DMS53 treated with DMSO at 0.1 percent for 48 hours (cell line): ENCODE data around the gene BCAN.
"Not testable (repeated sequence)": the region's sequence is repeated elsewhere in the genome, so short reads cannot be mapped to it uniquely, and the experiment has no call there.

Source experiments
- DNase-seq: peaks from one replicate; lab custom pipeline; 2025; ENCODE audit not compliant: unreplicated experiment; lab: John Stamatoyannopoulos, UW

BCAN gene

GRCh38 chr1:156641761-156642264 lies at the start of gene BCAN:
TSS of gene BCAN (plus strand) at chr1:156642117. CDS start at chr1:156646055, 3,938 bp downstream.
- DNase-seq: peak; percentile 46

GRCh38 chr1:156592158-156592909 lies 49.6 kb upstream of the BCAN start:
- DNase-seq: no peak

- DNase-seq: peak; percentile 84
These were observed 48.8 kb upstream of the BCAN start for GRCh38 chr1:156592910-156593660.

GRCh38 chr1:156593661-156593989 lies 48.3 kb upstream of the BCAN start:
- DNase-seq: no peak

- DNase-seq: no peak
These were observed 47.7 kb upstream of the BCAN start for GRCh38 chr1:156594190-156594589.

- no peak for DNase-seq
These were observed 46.9 kb upstream of the BCAN start for GRCh38 chr1:156595016-156595415.

- no peak for DNase-seq
These were observed 45.5 kb upstream of the BCAN start for GRCh38 chr1:156596426-156596825.

GRCh38 chr1:156598125-156598524 lies 43.8 kb upstream of the BCAN start:
- DNase-seq: no peak

- DNase-seq: no peak
These were observed 43.0 kb upstream of the BCAN start for GRCh38 chr1:156598731-156599432.

GRCh38 chr1:156599811-156600210 lies 42.1 kb upstream of the BCAN start:
- no peak for DNase-seq

GRCh38 chr1:156600733-156601121 lies 41.2 kb upstream of the BCAN start:
- DNase-seq: no peak

GRCh38 chr1:156601122-156601830 lies 40.6 kb upstream of the BCAN start, which contains the start of gene GPATCH4:
TSS of gene GPATCH4 (minus strand) at chr1:156601479.
- peak; percentile 60 for DNase-seq

GRCh38 chr1:156601892-156602291 lies 40.0 kb upstream of the BCAN start:
- no peak for DNase-seq

GRCh38 chr1:156602557-156602993 lies 39.3 kb upstream of the BCAN start:
- no peak for DNase-seq

GRCh38 chr1:156607344-156607743 lies 34.6 kb upstream of the BCAN start:
- not testable (repeated sequence) for DNase-seq

- DNase-seq: peak; percentile 87
These were observed 33.8 kb upstream of the BCAN start for GRCh38 chr1:156608036-156608674.

- peak; percentile 42 for DNase-seq
These were observed 32.9 kb upstream of the BCAN start for GRCh38 chr1:156608981-156609380.

GRCh38 chr1:156610072-156610471 lies 31.8 kb upstream of the BCAN start:
- not testable (repeated sequence) for DNase-seq

- no peak for DNase-seq
These were observed 29.3 kb upstream of the BCAN start for GRCh38 chr1:156612666-156613065.

- no peak for DNase-seq
These were observed 26.0 kb upstream of the BCAN start for GRCh38 chr1:156615946-156616345.
